Neural cell (in vitro differentiated cells): ENCODE measurements around the gene ANKFN1. TPM values are rescaled to one million over a fixed set of nuclear protein-coding genes. Genes with fewer than 3 reads are reported as not detected.

Source experiments
- H2AFZ ChIP-seq: fragments of 200-600, 300-800 bp; sonication (generic), shearing (Covaris generic); 2 replicates; pipeline ENCODE4 v1.6.0; 2014; ENCODE audit warnings: low read depth, mild to moderate bottlenecking, antibody characterized with exemption, low read length, moderate library complexity
- H3F3A ChIP-seq: fragments of 200-600 bp; shearing (Covaris generic); 2 replicates; pipeline ENCODE4 v1.6.1; 2016; ENCODE audit warnings: mild to moderate bottlenecking, moderate library complexity, mixed read lengths, antibody characterized with exemption, low read length; ENCODE audit not compliant: insufficient read depth, poor library complexity, severe bottlenecking
- H3K27ac ChIP-seq: fragments of 200-600, 300-800 bp; sonication (generic), shearing (Covaris generic); 2 replicates; pipeline ENCODE4 v1.5.1; 2014; ENCODE audit warnings: mild to moderate bottlenecking, low read length, moderate library complexity
- H3K27me3 ChIP-seq: fragments of 300-800, 200-600 bp; sonication (generic), shearing (Covaris generic); 2 replicates; pipeline ENCODE4 v1.6.0; 2014; ENCODE audit warnings: mild to moderate bottlenecking, low read depth, low read length, moderate library complexity; ENCODE audit not compliant: insufficient read depth
- H3K36me3 ChIP-seq: fragments of 300-800, 200-600 bp; sonication (generic), shearing (Covaris generic); 2 replicates; pipeline ENCODE4 v1.5.1; 2014; ENCODE audit warnings: mild to moderate bottlenecking, antibody characterized with exemption, low read length, moderate library complexity; ENCODE audit not compliant: insufficient read depth
- H3K4me2 ChIP-seq: fragments of 300-800, 200-600 bp; sonication (generic), shearing (Covaris generic); 2 replicates; pipeline ENCODE4 v1.6.0; 2014; ENCODE audit warnings: mild to moderate bottlenecking, low read length
- H3K4me3 ChIP-seq: fragments of 300-800, 200-600 bp; sonication (generic), shearing (Covaris generic); 2 replicates; pipeline ENCODE4 v1.5.1; 2014; ENCODE audit warnings: mild to moderate bottlenecking, low read length, moderate library complexity
- H3K79me2 ChIP-seq: fragments of 200-600 bp; shearing (Covaris generic); replicated peaks from 2 replicates; pipeline ENCODE4 v1.6.0; 2014; ENCODE audit warnings: mild to moderate bottlenecking, low read length, moderate library complexity; ENCODE audit not compliant: insufficient read depth
- H3K9ac ChIP-seq: fragments of 300-800, 200-600 bp; sonication (generic), shearing (Covaris generic); 2 replicates; pipeline ENCODE4 v1.6.1; 2016; ENCODE audit warnings: mild to moderate bottlenecking, low read length, mixed read lengths
- H3K9me2 ChIP-seq: fragments of 200-600 bp; shearing (Covaris generic); 2 replicates; pipeline ENCODE4 v1.6.1; 2016; ENCODE audit warnings: mild to moderate bottlenecking, low read length, mixed read lengths; ENCODE audit not compliant: insufficient read depth
- H3K9me3 ChIP-seq: fragments of 200-600, 300-800 bp; sonication (generic), shearing (Covaris generic); 2 replicates; pipeline ENCODE4 v1.6.1; 2016; ENCODE audit warnings: mild to moderate bottlenecking, mixed run types, low read length, moderate library complexity, mixed read lengths
- H4K20me1 ChIP-seq: fragments of 200-600 bp; shearing (Covaris generic); 2 replicates; pipeline ENCODE4 v1.6.1; 2016; ENCODE audit warnings: mild to moderate bottlenecking, mixed run types; ENCODE audit not compliant: insufficient read depth
- EP300 ChIP-seq: fragments of 450-650 bp; conservative IDR thresholded peaks from 2 replicates; pipeline ENCODE4 v1.6.1; 2014; ENCODE audit warnings: antibody characterized with exemption, mild to moderate bottlenecking, moderate library complexity; ENCODE audit not compliant: poor library complexity, severe bottlenecking
- EZH2 ChIP-seq: fragments of 200-600, 300-800 bp; shearing (Covaris generic), sonication (generic); IDR thresholded peaks from 2 replicates; pipeline ENCODE4 v1.6.1; 2014; ENCODE audit warnings: antibody characterized with exemption, low read length, borderline replicate concordance, mild to moderate bottlenecking; ENCODE audit not compliant: insufficient read depth, poor library complexity, severe bottlenecking
- MXI1 ChIP-seq: fragments of 450-650 bp; conservative IDR thresholded peaks from 2 replicates; pipeline ENCODE4 v1.6.1; 2014; ENCODE audit warnings: antibody characterized with exemption, mild to moderate bottlenecking; ENCODE audit not compliant: poor library complexity, severe bottlenecking
- POLR2AphosphoS5 ChIP-seq: IDR thresholded peaks from 2 replicates; pipeline ENCODE4 v1.6.1; 2012
- RAD21 ChIP-seq: fragments of 450-650 bp; conservative IDR thresholded peaks from 2 replicates; pipeline ENCODE4 v1.6.1; 2014; ENCODE audit warnings: antibody characterized with exemption, mild to moderate bottlenecking, moderate library complexity
- SMC3 ChIP-seq: fragments of 450-650 bp; conservative IDR thresholded peaks from 2 replicates; pipeline ENCODE4 v1.6.1; 2014; ENCODE audit warnings: antibody characterized with exemption, mild to moderate bottlenecking, moderate library complexity; ENCODE audit not compliant: poor library complexity
- TAF1 ChIP-seq: IDR thresholded peaks from 2 replicates; pipeline ENCODE4 v1.6.1; 2012; ENCODE audit warnings: low read depth
- polyA plus RNA-seq: library from polyadenylated mRNA; depleted of rRNA; stranded (reverse); fragments of >200 nt; gene quantifications from 2 replicates; pipeline ENCODE4 v1.2.3, GENCODE V29; 2014
- TF ChIP-seq, protein P1 (sequence below): IDR thresholded peaks from 2 replicates; pipeline ENCODE4 v1.6.1; 2012; ENCODE audit warnings: borderline replicate concordance
- TF ChIP-seq, protein P2 (sequence below): fragments of 450-650 bp; IDR thresholded peaks from 2 replicates; pipeline ENCODE4 v1.5.1; 2014; ENCODE audit warnings: antibody characterized with exemption, mild to moderate bottlenecking, moderate library complexity; ENCODE audit not compliant: poor library complexity, severe bottlenecking

ANKFN1 gene
- polyA plus RNA-seq, 1 donor from 2014 or later = 0.14 TPM

DNA sequence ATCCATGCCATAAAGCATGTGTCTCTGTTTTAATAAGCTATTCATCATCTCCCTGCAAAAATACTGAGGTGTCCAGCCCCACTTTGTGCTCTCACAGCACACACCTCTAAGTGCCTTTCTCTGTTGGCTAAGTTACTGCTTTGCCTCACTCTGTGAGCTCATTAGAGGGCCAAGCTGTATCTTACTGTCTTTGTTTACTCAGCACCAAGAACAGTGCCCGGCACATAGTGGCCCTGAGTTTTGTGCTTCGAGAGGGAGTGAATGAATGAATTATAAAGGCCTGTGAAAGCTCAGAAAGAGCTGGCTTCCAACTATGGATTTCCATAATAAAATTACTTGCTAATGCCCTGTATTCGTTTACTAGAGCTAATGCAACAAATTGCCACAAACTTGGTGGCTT, 390.0 kb downstream of the ANKFN1 start:
- H2AFZ ChIP-seq = no peak overlapping the region
- no peaks in the 10 kb centered on the region for H3K9me2 ChIP-seq
- no peak overlapping the region for H3K27ac ChIP-seq
- H3K9me3 ChIP-seq = peaks cover 3% of the 10 kb centered on the region
- TF ChIP-seq POLR2AphosphoS5 = no peak
- TF ChIP-seq RAD21 = no peak
- TF ChIP-seq EP300 = no peak
- TF ChIP-seq EZH2 = no peak
- no peak for TF ChIP-seq SMC3
- H3K4me2 ChIP-seq = no peak overlapping the region
- no peak overlapping the region for H3K9ac ChIP-seq
- no peak overlapping the region for H3K4me3 ChIP-seq
- H4K20me1 ChIP-seq = no peaks in the 10 kb centered on the region
- H3K27me3 ChIP-seq = no peaks in the 10 kb centered on the region
- H3F3A ChIP-seq = no peaks in the 10 kb centered on the region
- no peaks in the 10 kb centered on the region for H3K36me3 ChIP-seq
- no peaks in the 10 kb centered on the region for H3K79me2 ChIP-seq

DNA sequence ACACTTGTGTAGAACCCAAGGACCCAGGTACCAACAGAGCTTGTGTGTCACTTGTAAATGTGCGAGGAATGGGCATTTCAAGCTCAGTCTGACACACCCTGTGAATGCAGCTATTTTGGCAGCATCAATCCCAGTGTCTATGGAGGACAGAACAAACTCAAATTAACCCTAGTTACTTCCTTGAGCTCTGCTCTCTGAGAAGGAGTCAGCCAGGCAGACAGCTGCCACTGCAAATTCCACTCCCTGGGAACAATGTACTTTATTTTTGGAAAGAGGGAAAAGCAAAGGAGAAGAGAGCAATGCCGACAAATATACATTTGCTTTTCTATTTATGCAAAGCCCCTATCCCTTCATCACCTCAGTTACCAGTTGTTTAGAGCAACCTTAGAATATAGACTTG, 391.8 kb downstream of the ANKFN1 start:
- no peaks in the 10 kb centered on the region for H3K27me3 ChIP-seq
- no peak for TF ChIP-seq POLR2AphosphoS5
- TF ChIP-seq TAF1 = no peak
- TF ChIP-seq EZH2 = no peak
- TF ChIP-seq EP300 = no peak
- TF ChIP-seq, protein P1, sequence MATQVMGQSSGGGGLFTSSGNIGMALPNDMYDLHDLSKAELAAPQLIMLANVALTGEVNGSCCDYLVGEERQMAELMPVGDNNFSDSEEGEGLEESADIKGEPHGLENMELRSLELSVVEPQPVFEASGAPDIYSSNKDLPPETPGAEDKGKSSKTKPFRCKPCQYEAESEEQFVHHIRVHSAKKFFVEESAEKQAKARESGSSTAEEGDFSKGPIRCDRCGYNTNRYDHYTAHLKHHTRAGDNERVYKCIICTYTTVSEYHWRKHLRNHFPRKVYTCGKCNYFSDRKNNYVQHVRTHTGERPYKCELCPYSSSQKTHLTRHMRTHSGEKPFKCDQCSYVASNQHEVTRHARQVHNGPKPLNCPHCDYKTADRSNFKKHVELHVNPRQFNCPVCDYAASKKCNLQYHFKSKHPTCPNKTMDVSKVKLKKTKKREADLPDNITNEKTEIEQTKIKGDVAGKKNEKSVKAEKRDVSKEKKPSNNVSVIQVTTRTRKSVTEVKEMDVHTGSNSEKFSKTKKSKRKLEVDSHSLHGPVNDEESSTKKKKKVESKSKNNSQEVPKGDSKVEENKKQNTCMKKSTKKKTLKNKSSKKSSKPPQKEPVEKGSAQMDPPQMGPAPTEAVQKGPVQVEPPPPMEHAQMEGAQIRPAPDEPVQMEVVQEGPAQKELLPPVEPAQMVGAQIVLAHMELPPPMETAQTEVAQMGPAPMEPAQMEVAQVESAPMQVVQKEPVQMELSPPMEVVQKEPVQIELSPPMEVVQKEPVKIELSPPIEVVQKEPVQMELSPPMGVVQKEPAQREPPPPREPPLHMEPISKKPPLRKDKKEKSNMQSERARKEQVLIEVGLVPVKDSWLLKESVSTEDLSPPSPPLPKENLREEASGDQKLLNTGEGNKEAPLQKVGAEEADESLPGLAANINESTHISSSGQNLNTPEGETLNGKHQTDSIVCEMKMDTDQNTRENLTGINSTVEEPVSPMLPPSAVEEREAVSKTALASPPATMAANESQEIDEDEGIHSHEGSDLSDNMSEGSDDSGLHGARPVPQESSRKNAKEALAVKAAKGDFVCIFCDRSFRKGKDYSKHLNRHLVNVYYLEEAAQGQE = no peak
- no peak for TF ChIP-seq RAD21
- no peak for TF ChIP-seq MXI1
- TF ChIP-seq SMC3 = no peak
- TF ChIP-seq, protein P2, sequence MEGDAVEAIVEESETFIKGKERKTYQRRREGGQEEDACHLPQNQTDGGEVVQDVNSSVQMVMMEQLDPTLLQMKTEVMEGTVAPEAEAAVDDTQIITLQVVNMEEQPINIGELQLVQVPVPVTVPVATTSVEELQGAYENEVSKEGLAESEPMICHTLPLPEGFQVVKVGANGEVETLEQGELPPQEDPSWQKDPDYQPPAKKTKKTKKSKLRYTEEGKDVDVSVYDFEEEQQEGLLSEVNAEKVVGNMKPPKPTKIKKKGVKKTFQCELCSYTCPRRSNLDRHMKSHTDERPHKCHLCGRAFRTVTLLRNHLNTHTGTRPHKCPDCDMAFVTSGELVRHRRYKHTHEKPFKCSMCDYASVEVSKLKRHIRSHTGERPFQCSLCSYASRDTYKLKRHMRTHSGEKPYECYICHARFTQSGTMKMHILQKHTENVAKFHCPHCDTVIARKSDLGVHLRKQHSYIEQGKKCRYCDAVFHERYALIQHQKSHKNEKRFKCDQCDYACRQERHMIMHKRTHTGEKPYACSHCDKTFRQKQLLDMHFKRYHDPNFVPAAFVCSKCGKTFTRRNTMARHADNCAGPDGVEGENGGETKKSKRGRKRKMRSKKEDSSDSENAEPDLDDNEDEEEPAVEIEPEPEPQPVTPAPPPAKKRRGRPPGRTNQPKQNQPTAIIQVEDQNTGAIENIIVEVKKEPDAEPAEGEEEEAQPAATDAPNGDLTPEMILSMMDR = no peak
- no peaks in the 10 kb centered on the region for H3F3A ChIP-seq
- no peak overlapping the region for H3K9ac ChIP-seq
- no peak overlapping the region for H3K4me2 ChIP-seq
- H3K9me2 ChIP-seq = no peaks in the 10 kb centered on the region
- H4K20me1 ChIP-seq = no peaks in the 10 kb centered on the region
- no peaks in the 10 kb centered on the region for H3K79me2 ChIP-seq
- H3K4me3 ChIP-seq = no peak overlapping the region
- no peak overlapping the region for H3K27ac ChIP-seq
- no peak overlapping the region for H2AFZ ChIP-seq
- no peaks in the 10 kb centered on the region for H3K9me3 ChIP-seq
- H3K36me3 ChIP-seq = no peaks in the 10 kb centered on the region

DNA sequence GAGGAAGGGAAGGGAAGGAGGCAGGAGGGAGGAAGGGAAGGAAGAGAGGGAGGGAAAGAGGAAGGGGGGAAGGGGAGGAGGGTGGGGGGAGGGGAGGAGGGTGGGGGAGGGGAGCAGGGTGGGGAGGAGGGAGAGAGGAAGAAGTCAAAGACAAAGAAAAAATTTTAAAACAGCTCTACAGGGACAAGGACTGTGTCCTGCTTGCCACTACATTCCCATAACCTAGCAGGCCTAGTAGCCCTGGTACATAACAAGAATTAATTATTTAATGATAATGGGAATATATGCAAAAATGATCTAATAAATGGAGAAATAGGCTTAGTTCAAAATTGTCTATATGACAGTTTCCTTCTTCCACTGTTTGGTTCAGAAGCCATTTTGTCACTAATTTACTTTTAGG, 392.7 kb downstream of the ANKFN1 start:
- Histone ChIP-seq H3F3A (no peaks in the 10 kb centered on the region), H3K36me3 (no peaks in the 10 kb centered on the region), H3K79me2 (no peaks in the 10 kb centered on the region), H3K9ac (no peak overlapping the region), H2AFZ (no peak overlapping the region), H4K20me1 (no peaks in the 10 kb centered on the region), H3K27me3 (no peaks in the 10 kb centered on the region), H3K9me2 (no peaks in the 10 kb centered on the region), H3K9me3 (no peaks in the 10 kb centered on the region), H3K4me2 (no peak overlapping the region), H3K27ac (no peak overlapping the region), H3K4me3 (no peak overlapping the region)
- TF ChIP-seq MXI1 (no peak), POLR2AphosphoS5 (no peak), TAF1 (no peak), EZH2 (no peak), EP300 (no peak)
- TF ChIP-seq, protein P1 = no peak
- TF ChIP-seq, protein P2 = no peak
